ENCODE results near the gene TCP11.
A peak's percentile ranks its signal among the peaks of the same experiment; 100 is the strongest.

Gene TCP11

DNA sequence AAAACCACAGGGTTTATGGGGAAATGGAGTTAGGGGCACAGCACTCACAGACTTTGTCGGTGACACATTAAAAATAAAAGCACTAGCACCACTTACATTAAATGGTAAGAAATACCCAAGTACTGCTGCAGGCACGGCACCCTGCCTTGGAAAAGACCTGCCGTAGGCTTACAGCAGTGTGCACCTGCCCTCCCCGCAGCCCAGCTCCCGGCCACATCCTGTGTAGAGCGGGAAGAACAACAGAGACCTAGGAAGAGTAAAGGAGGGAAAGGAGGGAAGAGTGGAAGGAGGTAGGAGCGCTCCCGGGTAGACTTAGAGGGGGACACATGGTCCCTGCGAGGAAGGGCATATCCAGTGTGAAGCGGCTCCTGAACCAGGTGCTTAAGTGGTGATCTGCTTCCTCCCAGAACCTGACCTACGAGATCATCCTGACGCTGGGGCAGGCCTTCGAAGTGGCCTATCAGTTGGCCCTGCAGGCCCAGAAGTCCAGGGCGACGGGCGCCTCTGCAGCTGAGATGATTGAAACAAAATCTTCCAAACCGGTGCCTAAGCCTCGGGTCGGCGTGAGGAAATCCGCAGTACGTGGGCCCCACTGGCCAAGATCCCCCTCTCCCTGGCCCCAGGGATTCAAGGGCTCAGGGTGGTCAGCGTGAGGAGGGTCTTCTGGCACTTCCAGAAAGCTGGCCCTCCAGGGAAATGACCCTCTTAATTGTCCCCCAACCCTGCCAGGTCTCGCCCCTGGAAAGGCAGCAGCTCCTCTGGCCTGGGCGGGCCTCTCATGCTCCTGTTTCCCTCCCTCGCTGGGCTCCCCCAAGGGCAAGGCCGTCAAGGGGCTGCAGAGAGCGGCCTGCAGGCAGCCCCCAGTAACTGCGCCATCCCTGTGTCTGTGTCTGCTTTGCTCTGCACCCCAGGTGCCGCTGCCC lies 55.5 kb downstream of the TCP11 start:
- TF ChIP-seq, protein P1, sequence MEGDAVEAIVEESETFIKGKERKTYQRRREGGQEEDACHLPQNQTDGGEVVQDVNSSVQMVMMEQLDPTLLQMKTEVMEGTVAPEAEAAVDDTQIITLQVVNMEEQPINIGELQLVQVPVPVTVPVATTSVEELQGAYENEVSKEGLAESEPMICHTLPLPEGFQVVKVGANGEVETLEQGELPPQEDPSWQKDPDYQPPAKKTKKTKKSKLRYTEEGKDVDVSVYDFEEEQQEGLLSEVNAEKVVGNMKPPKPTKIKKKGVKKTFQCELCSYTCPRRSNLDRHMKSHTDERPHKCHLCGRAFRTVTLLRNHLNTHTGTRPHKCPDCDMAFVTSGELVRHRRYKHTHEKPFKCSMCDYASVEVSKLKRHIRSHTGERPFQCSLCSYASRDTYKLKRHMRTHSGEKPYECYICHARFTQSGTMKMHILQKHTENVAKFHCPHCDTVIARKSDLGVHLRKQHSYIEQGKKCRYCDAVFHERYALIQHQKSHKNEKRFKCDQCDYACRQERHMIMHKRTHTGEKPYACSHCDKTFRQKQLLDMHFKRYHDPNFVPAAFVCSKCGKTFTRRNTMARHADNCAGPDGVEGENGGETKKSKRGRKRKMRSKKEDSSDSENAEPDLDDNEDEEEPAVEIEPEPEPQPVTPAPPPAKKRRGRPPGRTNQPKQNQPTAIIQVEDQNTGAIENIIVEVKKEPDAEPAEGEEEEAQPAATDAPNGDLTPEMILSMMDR (IDR thresholded peaks at IDR 0.05; ENCODE audit: insufficient read depth, missing control alignments) = no peak
- FAIRE-seq (no peak), DNase-seq (ENCODE audit: insufficient read length, low spot score) (no peak)

DNA sequence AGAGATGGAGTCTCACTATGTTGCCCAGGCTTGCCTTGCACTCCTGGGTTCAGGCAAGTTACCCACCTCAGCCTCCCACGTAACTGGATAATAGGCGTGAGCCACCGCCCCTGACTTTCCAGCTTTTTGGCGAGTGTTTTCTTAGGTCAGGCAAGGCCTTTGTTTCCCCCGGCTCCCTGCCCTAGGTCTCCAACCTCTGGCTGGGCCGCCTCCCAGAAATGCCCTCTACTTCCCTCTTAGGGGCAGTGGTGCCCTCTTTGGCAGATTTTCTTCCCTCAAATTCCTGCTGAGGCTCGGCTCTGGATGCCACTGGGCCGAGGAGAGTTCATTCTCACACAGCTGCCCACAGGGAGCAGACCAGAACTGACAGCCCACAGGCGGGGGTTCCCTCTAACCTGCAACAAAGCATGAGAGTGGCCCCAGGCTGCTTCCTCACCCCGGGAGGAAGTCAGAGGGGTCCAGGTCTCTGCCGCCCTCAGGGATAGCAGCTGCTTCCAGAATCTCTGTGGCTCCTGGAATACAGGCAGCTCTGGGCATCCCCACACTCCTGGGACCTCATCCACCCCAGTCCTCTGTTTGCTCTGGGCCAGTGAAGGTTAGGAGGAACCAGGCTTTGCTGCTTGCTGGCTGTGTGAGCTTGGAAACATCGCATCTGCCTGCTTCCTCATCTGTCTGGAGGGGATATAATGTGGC lies 56.5 kb downstream of the TCP11 start:
- FAIRE-seq (no peak), DNase-seq (ENCODE audit: insufficient read length, low spot score) (peak; percentile 7)
- TF ChIP-seq, protein P1 (IDR thresholded peaks at IDR 0.05; ENCODE audit: insufficient read depth, missing control alignments) = no peak

DNA sequence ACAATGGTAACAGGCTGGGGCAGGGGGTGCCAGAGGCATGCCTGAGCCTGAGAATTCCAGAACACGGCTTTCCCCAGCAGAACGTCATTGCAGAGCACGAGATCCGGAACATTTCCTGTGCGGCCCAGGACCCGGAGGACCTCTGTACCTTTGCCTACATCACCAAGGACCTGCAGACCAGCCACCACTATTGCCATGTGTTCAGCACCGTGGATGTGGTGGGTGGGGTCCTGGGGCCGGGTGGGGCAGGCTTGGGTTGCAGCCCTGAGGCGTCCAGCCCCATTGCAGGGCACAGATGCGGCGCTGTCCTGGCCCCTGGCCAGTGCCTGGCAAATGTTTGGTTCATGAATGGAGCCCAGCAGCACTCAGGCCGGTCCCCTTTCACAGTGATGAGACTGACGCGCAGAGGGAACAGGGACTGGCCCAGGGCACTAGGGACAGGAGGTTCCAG lies 57.1 kb downstream of the TCP11 start:
- FAIRE-seq (no peak), DNase-seq (ENCODE audit: insufficient read length, low spot score) (peak; percentile 9)
- TF ChIP-seq, protein P1 (IDR thresholded peaks at IDR 0.05; ENCODE audit: insufficient read depth, missing control alignments) = no peak

DNA sequence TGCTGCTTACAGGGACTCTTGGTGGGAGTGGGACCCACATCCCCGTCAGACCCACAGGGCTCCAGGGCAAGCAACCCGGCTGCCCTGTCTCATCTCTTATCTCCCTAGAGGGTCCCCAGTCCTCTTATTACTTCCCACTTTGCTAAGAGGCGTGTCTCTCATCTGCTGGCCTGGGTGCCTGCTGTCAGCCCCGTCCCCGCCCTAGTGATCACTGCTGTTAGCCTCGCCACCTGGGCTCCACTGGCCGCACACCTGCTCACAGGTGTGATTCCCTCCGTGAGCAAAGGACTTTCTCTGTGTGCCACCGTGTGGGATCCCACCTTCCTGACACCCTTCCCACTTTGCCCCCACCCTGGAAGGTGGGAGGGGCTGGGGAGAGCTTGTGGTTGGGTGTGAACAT lies 57.6 kb downstream of the TCP11 start:
- no peak for FAIRE-seq
- TF ChIP-seq, protein P1 (IDR thresholded peaks at IDR 0.05; ENCODE audit: insufficient read depth, missing control alignments) = no peak
- DNase-seq (ENCODE audit: insufficient read length, low spot score) = peak; percentile 10

DNA sequence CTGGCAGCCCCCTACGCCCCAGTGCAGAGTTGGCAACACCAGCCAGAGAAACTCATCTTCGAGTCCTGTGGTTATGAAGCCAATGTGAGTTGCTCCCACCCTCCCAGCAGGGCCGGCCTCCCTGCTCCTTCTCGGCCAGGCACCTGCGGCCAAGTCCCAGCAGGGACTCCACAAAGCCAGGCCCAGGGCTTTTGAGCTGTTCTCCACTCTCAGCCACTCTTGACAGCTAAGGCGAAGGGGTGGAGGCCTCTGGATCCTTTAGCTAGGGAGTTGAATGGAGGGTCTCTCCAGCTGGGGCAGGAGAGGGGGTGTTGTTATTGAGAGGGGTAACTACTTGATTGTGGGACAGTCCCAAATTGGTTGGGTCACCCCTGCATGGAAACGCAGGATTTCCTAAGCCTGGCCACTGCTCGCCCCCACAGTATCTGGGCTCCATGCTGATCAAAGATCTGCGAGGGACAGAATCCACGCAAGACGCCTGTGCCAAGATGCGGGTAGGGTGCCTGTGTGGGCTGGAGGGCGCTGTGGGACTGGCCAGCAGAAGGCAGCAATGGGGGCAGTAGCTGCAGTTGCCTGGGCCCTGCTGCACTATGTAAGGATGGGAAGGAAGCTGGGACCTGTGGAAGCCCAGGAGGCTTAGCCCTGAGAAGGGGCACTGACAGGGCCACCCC lies 58.3 kb downstream of the TCP11 start:
- FAIRE-seq = no peak
- TF ChIP-seq, protein P1 (IDR thresholded peaks at IDR 0.05; ENCODE audit: insufficient read depth, missing control alignments) = no peak
- DNase-seq (ENCODE audit: insufficient read length, low spot score) = peak; percentile 13

DNA sequence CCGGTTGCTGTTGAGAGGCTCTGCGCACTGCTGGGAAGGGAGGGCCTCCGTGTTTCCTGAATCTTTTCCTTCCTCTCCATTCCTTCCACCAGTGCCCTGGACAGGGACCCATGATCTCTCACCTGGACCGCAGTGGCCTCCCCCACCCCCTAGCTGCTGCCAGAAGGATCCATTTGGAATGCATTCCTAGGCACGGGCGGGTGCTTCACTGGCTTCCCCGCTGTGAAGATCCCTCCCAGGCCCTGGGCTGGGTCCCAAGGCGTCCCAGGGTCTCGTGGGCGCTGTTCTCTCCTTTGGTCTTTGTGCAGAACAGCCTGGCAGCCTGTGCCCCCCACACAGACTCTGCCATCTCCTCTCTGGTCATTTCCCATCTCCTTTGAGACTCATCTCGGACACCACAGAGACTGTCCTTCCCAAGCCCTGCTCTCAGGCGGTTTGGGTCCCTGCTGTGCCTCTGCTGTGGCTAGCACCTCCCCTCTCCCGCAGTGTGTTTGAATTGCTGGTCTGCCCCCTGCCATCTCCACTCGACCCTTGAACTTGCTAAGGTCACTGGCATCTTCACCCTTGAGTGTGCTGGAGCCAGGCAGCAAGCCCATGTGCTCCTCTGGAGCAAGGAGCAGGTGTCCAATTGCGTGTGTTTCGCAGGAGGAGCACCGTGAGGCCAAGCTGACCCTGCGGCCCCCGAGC lies 59.0 kb downstream of the TCP11 start:
- FAIRE-seq (no peak), DNase-seq (ENCODE audit: insufficient read length, low spot score) (no peak)
- TF ChIP-seq, protein P1 (IDR thresholded peaks at IDR 0.05; ENCODE audit: insufficient read depth, missing control alignments) = no peak

Measured in D721Med (cell line).